Measurements from ENCODE around the gene CC2D2B. TPM values are rescaled to one million over a fixed set of nuclear protein-coding genes. Genes with fewer than 3 reads are reported as not detected.
"Not testable (repeated sequence)": the region's sequence is repeated elsewhere in the genome, so short reads cannot be mapped to it uniquely, and the experiment has no call there.

CC2D2B gene
- total RNA-seq, 2 experiments from 2014 or later = 0.35 to 0.40 TPM

DNA sequence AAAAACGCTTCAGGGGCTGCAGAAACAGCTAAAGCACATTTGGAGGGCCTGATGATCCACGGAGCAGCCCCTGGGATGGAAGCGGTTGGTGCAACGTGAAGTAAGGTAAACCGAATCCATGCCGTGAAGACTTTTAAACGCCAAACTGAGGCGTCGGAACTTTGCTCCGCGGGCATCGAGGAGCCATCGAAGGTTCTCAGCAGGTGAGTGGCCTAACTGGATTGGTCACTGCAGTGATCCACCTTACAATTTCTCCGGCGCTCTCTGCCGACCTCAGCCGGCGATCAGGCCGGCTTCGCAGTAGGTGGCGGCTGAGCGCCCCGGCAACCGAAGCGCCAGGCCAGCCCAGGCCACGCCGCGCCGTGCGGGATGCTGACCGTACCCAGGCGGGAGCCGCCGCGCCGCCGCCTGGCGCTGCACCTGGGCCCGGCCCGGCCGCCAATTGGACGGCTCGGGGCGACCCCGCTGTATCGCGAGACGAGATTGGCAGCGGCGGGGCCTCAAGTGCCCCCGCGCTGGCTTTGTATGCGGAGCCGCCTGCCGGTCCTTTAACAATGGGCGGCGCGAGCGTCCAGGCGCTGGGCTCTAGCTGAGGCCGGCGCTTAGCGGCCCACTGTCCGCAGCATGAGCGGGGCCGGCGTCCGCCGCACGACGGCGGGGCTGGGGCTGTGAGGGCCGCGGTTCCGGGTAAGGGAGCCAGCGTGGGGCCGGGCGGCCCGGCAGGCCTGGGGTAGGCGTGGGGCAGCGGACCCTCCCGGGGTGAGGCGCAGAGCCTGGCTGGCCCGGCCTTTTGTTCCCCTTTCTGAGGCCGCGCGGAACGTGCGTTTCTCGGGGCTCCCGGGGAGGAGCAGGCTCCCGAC lies 135.5 kb downstream of the CC2D2B start, which contains the start of gene CCNJ:
TSS of gene CCNJ (plus strand) at position 551 of the 860 bp plus-strand sequence. CDS start 811 bp downstream, outside the sequence.
- Mint-ChIP-seq H3K4me1 (peaks cover 33% of the 10 kb centered on the region), H3K36me3 (ENCODE audit: low read depth) (peaks cover 21% of the 10 kb centered on the region), H3K27ac (peak within 1 kb of the TSS; percentile 63), H3K4me3 (peak within 1 kb of the TSS; percentile 88), H3K9me3 (no peaks in the 10 kb centered on the region), H3K27me3 (peaks cover 4% of the 10 kb centered on the region)
- peak; percentile 85 for DNase-seq
- ChIA-PET CTCF (interaction anchor here (0.7 to 1.7 kb wide), 3 partner anchors 46 to 350 kb away, joined by 4 read pairs; partner anchors contain the start of gene TCTN3), POLR2A (interaction anchor here (1.0 to 3.6 kb wide), 4 partner anchors 20 to 87 kb away, joined by 4 to 33 read pairs (median 16); partner anchors contain the start of gene ZNF518A)

DNA sequence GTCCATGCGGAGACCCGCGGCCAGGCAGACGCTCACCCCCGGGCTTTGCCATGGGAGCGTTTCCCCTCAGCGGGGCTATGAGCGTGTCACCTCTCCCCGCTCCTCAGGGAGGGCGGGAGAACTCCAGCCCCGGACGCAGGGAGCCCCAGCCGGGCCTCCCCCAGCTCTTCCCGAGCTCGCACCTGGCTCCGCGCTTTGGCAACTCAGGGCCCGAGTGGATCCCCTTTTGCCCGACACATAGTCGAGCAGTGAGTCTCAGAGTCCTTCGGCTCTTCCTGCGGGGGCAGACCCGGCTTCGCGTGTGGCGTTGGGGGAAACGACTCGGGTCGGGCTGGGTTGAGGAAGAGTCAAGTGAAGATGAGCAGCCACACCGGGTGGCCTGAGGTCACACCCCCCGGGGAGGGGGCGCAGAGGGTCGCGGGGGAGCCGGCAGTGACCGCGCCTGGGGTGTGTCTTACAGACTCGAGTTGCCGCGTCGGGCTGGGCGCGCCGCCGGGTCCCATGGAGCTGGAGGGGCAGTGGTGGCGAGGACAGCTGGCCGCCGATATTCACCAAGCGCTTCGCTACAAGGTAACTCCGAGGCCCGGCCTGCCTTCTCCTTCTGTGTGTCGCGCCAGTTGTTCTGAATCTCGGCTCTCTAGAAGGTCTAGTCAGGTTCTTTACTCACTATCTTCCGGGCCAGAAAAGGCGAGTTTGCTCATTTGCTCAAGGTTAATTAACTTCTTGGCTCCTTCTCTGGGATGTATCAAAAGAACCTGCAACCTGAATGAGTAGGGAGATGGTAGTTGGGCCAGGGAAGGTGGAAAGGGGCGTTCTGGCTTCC lies 136.3 kb downstream of the CC2D2B start:
- Mint-ChIP-seq H3K4me1 (peaks cover 39% of the 10 kb centered on the region), H3K27me3 (no peaks in the 10 kb centered on the region), H3K4me3 (peak overlapping the region; percentile 88), H3K27ac (peak overlapping the region; percentile 63), H3K36me3 (ENCODE audit: low read depth) (peaks cover 29% of the 10 kb centered on the region), H3K9me3 (no peaks in the 10 kb centered on the region)
- POLR2A ChIA-PET = interaction anchor here (1.5 to 3.6 kb wide), 3 partner anchors 19 to 86 kb away, joined by 6 to 33 read pairs (median 27); partner anchors contain the start of gene ZNF518A
- CTCF ChIA-PET = interaction anchor here (0.7 to 1.7 kb wide), 4 partner anchors 45 to 350 kb away, joined by 4 read pairs; partner anchors contain the start of gene TCTN3
- DNase-seq = peak; percentile 52

DNA sequence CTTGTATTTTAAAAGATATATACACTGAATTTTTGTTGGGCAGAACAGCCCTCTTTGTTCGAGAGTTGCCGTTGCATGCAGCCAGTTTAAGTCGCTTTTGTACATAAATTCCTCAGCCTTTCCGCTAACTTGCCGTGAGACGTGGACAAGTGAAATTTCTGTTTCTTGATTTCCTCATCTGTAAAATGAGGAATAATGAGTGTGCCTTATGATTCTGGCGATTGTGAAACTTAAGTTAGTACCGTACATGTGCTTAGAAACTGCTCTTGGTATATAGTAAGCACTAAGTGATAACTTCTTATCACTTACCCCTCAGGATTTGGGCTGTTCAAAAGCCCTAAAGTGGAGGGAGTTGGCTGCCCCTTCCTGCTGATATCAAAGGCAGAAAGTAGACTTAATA lies 137.0 kb downstream of the CC2D2B start:
- ChIA-PET CTCF (interaction anchor here (1.4 kb wide), 1 partner anchor 45 kb away, joined by 4 read pairs; no protein-coding TSS in a partner anchor), POLR2A (interaction anchor here (1.5 to 3.6 kb wide), 3 partner anchors 18 to 85 kb away, joined by 6 to 33 read pairs (median 27); partner anchors contain the start of gene ZNF518A)
- H3K36me3 Mint-ChIP-seq (ENCODE audit: low read depth) = peaks cover 32% of the 10 kb centered on the region
- H3K9me3 Mint-ChIP-seq = no peaks in the 10 kb centered on the region
- H3K4me1 Mint-ChIP-seq = peaks cover 39% of the 10 kb centered on the region
- peak overlapping the region; percentile 88 for H3K4me3 Mint-ChIP-seq
- no peaks in the 10 kb centered on the region for H3K27me3 Mint-ChIP-seq
- no peak overlapping the region for H3K27ac Mint-ChIP-seq
- DNase-seq = no peak

DNA sequence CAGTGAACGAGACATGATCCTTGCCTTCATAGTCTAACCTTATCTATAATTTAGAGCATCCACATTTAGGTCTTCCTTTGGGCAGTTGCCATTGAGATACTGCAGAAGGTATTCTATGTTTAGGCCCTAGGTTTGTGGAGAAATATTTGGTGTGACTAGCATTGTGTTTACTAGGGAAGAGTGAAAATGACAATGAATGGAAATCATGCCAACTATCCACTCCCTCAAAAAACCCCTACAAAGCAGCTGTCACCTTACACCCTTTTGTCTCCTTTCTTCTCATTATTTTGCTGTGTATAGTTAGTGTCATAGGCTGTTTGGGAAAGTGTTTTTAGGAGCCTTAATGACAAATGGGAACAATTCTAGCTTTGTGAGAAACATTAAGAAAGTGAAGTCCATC lies 138.8 kb downstream of the CC2D2B start:
- ChIA-PET CTCF (interaction anchor here (0.9 to 1.3 kb wide), 2 partner anchors 84 to 353 kb away, joined by 3 to 4 read pairs; partner anchors contain the start of genes TCTN3 and ZNF518A), POLR2A (interaction anchor here (0.9 to 1.1 kb wide), 2 partner anchors 43 to 84 kb away, joined by 4 to 5 read pairs; partner anchors contain the start of gene ZNF518A)
- Mint-ChIP-seq H3K27ac (no peak overlapping the region), H3K27me3 (no peaks in the 10 kb centered on the region), H3K9me3 (no peaks in the 10 kb centered on the region), H3K36me3 (ENCODE audit: low read depth) (peaks cover 46% of the 10 kb centered on the region), H3K4me1 (peaks cover 39% of the 10 kb centered on the region), H3K4me3 (no peak overlapping the region)
- DNase-seq = no peak

DNA sequence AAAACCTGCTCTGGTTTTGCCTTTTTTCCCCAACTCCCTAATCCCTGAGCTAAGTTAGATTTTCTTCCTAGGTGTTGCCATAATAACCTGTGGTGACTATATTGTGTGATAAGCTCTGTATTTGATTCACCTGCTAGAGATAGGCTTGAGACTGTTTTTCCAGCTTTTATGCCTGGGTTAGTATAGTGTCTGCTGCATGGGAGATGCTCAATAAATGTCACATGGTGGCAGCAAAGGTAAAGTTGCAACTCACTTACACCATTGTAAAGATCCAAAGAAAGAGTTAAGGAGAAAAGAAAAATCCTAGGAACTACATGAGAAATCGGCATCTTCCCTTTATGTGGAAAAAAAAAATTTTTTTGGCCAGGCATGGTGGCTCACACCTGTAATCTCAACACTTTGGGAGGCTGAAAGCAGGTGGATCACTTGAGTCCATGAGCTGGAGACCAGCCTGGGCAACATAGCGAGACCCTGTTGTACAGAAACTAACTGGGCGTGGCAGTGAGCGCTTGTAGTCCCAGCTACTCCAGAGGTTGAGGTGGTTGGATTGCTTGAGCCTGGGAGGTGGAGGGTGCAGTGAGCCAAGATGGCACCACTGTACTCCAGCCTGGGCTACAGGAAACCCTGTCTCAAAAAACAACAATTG lies 139.4 kb downstream of the CC2D2B start:
- Mint-ChIP-seq H3K36me3 (ENCODE audit: low read depth) (peaks cover 52% of the 10 kb centered on the region), H3K4me3 (no peak overlapping the region), H3K27ac (no peak overlapping the region), H3K9me3 (no peaks in the 10 kb centered on the region), H3K27me3 (no peaks in the 10 kb centered on the region), H3K4me1 (peaks cover 43% of the 10 kb centered on the region)
- ChIA-PET POLR2A (interaction anchor here (0.9 to 1.1 kb wide), 2 partner anchors 42 to 83 kb away, joined by 4 to 5 read pairs; partner anchors contain the start of gene ZNF518A), CTCF (interaction anchor here (0.9 to 1.3 kb wide), 2 partner anchors 83 to 353 kb away, joined by 3 to 4 read pairs; partner anchors contain the start of genes TCTN3 and ZNF518A)
- no peak for DNase-seq

DNA sequence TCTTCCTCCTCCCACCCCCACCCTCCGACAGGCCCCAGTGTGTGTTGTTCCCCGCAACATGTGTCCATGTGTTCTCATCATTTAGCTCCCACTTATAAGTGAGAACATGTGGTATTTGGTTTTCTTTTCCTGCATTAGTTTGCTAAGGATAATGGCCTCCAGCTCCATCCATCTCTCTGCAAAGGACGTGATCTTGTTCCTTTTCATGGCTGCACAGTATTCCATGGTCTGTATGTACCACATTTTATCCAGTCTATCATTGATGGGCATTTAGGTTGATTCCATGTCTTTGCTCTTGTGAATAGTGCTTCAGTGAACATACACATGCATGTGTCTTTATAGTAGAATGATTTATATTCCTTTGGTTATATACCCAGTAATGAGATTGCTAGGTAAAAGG lies 140.2 kb downstream of the CC2D2B start:
- H3K9me3 Mint-ChIP-seq, H3K27me3 Mint-ChIP-seq, H3K27ac Mint-ChIP-seq, H3K4me3 Mint-ChIP-seq, POLR2A ChIA-PET, DNase-seq: not testable (repeated sequence)
- CTCF ChIA-PET = interaction anchor here (1.3 kb wide), 1 partner anchor 82 kb away, joined by 4 read pairs; the partner anchor contains the start of gene ZNF518A
- Mint-ChIP-seq H3K36me3 (ENCODE audit: low read depth) (peaks cover 60% of the 10 kb centered on the region), H3K4me1 (peaks cover 37% of the 10 kb centered on the region)

DNA sequence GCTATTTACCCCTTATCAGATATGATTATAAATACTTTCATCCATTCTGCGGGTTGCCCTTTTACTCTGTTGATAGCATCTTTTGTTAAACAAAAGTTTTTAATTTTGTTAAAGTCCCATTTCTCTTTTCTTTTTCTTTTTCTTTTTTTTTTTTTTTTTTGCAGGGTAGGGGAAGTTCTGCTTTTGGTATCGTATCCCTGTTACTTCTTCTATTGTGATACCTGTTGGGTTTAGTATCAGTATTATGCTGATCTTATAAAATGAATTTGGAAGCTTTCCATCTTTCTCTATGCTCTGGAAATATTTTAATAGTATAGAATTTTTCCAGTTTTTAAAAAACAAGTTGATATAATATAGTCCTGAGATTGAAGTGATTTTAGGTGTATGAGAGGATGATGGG lies 141.6 kb downstream of the CC2D2B start:
- Mint-ChIP-seq H3K4me1 (peaks cover 43% of the 10 kb centered on the region), H3K27ac (no peak overlapping the region), H3K9me3 (no peaks in the 10 kb centered on the region), H3K36me3 (ENCODE audit: low read depth) (peaks cover 68% of the 10 kb centered on the region), H3K27me3 (no peaks in the 10 kb centered on the region), H3K4me3 (no peak overlapping the region)
- ChIA-PET POLR2A (no interaction called here), CTCF (interaction anchor here (0.7 kb wide), 1 partner anchor 672 kb away, joined by 3 read pairs; no protein-coding TSS in a partner anchor)
- DNase-seq = no peak

DNA sequence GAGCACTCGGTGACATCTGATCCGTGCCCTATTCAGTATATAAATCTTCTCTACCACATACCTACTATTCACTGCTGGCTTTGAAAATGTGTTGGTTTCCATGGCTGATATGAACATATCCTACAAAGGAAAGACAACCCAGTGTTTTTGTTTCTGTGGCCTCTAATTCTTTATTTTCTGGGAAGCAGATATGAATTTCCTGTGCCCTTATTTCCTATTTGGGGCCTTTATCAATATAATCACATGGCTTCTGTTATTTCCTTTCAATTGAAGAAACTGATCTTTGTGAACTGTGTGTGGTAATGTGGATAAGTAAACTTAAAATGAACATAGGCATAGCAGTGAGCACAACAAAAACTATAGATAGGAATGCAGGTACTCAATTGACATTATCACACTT lies 146.2 kb downstream of the CC2D2B start:
- ChIA-PET POLR2A (interaction anchor here (1.3 kb wide), 1 partner anchor 75 kb away, joined by 3 read pairs; no protein-coding TSS in a partner anchor), CTCF (interaction anchor here (2.1 kb wide), 1 partner anchor 37 kb away, joined by 6 read pairs; no protein-coding TSS in a partner anchor)
- DNase-seq = no peak
- Mint-ChIP-seq H3K36me3 (ENCODE audit: low read depth) (peaks cover 78% of the 10 kb centered on the region), H3K4me3 (no peak overlapping the region), H3K27me3 (no peaks in the 10 kb centered on the region), H3K9me3 (no peaks in the 10 kb centered on the region), H3K4me1 (peaks cover 21% of the 10 kb centered on the region), H3K27ac (no peak overlapping the region)

DNA sequence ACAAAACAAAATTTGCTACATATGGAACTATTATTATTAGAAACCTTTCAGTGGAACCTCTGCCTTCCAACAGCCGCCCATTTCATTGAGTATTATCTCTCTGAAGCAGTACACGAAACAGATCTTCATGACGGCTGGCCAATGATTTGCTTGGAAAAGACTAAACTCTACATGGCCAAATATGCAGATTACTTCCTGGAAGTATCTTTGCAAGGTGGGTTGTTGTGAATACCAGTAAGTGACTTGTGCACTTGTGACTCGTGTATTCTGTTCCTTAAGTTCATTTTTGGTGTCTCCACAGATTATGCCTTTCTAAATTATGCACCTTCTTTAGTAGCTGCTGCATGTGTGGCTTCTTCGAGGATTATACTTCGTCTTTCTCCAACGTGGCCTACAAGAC lies 149.0 kb downstream of the CC2D2B start:
- Mint-ChIP-seq H3K36me3 (ENCODE audit: low read depth) (peaks cover 80% of the 10 kb centered on the region), H3K4me1 (peaks cover 24% of the 10 kb centered on the region), H3K27ac (no peak overlapping the region), H3K27me3 (no peaks in the 10 kb centered on the region), H3K9me3 (no peaks in the 10 kb centered on the region), H3K4me3 (no peak overlapping the region)
- CTCF ChIA-PET = no interaction called here
- POLR2A ChIA-PET = interaction anchor here (1.9 kb wide), 1 partner anchor 33 kb away, joined by 6 read pairs; no protein-coding TSS in a partner anchor
- no peak for DNase-seq

DNA sequence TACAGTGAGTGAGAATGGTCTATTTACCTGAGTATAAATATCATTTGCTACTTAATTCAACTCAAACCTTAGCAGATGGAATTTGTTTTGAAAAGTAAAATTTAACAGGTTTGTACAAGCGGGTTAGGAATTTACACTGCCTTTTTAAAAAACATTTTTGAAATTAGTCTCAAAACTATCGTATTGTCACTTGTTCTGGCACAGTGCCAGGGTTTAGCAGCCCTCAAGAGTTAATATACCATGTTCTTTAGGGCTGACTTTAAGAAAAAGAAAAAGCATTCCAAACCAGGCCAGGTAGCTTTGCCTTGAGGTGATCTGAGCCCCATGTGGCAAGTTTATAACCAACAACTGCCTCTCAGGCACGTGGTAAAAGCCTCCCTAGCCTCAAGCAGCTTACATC lies 153.5 kb downstream of the CC2D2B start:
- Mint-ChIP-seq H3K27ac (no peak overlapping the region), H3K27me3 (no peaks in the 10 kb centered on the region), H3K9me3 (peaks cover 10% of the 10 kb centered on the region), H3K4me1 (peaks cover 46% of the 10 kb centered on the region), H3K4me3 (no peak overlapping the region), H3K36me3 (ENCODE audit: low read depth) (peaks cover 77% of the 10 kb centered on the region)
- ChIA-PET POLR2A (interaction anchor here (0.6 kb wide), 1 partner anchor 69 kb away, joined by 3 read pairs; the partner anchor contains the start of gene ZNF518A), CTCF (no interaction called here)
- no peak for DNase-seq

DNA sequence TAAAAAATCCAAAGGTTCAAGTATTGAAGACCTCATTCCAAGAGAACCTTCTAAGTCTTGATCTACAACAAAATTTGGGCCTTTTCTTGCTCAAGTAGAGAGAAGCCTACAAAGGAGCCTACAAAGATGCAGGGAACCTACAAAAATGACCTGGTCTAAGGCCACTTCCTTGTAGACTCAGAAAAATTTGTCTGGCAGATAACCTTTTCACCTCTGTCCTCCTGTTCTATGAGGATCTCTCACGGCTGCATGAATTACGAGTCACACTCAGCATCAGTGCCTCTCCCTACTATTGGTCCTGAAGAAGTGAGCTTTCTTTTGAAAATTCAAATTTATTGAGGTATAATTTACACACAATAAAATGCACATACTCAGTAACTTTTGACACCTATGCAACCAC lies 164.9 kb downstream of the CC2D2B start:
- H3K4me1 Mint-ChIP-seq = peaks cover 33% of the 10 kb centered on the region
- H3K4me3 Mint-ChIP-seq = no peak overlapping the region
- H3K9me3 Mint-ChIP-seq = peaks cover 5% of the 10 kb centered on the region
- ChIA-PET CTCF (no interaction called here), POLR2A (interaction anchor here (3.5 to 3.6 kb wide), 2 partner anchors 17 to 57 kb away, joined by 18 to 22 read pairs; partner anchors contain the start of gene ZNF518A)
- H3K27me3 Mint-ChIP-seq = no peaks in the 10 kb centered on the region
- H3K36me3 Mint-ChIP-seq (ENCODE audit: low read depth) = peaks cover 11% of the 10 kb centered on the region
- DNase-seq = no peak
- H3K27ac Mint-ChIP-seq = no peak overlapping the region

DNA sequence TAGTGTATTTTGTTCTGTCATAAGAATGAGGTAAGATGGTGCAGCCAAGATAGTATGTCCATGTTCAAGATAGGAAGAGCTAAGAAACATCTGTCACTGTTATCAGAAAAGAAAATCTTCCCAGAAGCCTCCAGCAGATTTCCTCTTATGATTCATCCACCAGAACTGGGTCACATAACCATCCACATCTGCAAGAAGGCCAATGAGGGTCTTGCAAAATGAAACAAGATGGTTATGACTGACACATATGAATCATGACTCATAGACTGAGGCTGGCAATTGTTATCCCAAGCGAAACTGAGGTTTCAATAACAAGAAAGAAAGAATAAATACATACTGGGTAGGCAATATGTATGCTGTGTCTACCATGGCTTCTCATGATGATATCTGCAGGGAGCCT lies 165.9 kb downstream of the CC2D2B start:
- Mint-ChIP-seq H3K27ac (peak overlapping the region; percentile 64), H3K27me3 (no peaks in the 10 kb centered on the region), H3K4me3 (no peak overlapping the region), H3K9me3 (peaks cover 5% of the 10 kb centered on the region), H3K36me3 (ENCODE audit: low read depth) (peaks cover 16% of the 10 kb centered on the region), H3K4me1 (peaks cover 33% of the 10 kb centered on the region)
- CTCF ChIA-PET = no interaction called here
- POLR2A ChIA-PET = interaction anchor here (3.5 to 3.6 kb wide), 2 partner anchors 16 to 56 kb away, joined by 18 to 22 read pairs; partner anchors contain the start of gene ZNF518A
- DNase-seq = no peak

Data from activated CD4-positive, alpha-beta memory T cell treated with anti-CD3 and anti-CD28 coated beads, Interleukin-2, amount 10 ng/mL, durations not matched to agents 7 days and 5 days (primary cell).